ENCODE results near the gene ARVCF.

GRCh38 chr22:19992481-19992911 lies 24.1 kb downstream of the ARVCF start:
- no peak for TF ChIP-seq CTCF (IDR thresholded peaks at IDR 0.05; ENCODE audit: extremely low read depth in 1 of 2, insufficient read depth in 1 of 2, low read depth in 1 of 2, low read length in 2 of 2)
- no peak for TF ChIP-seq POLR2A (IDR thresholded peaks at IDR 0.05; ENCODE audit: low read depth, low read length)
- no peak for TF ChIP-seq MAX (IDR thresholded peaks at IDR 0.05; ENCODE audit: insufficient read depth, insufficient read length)
- no peak for TF ChIP-seq JUN (IDR thresholded peaks at IDR 0.05; ENCODE audit: borderline replicate concordance, insufficient read depth, insufficient read length, low read depth)
- TF ChIP-seq POLR2AphosphoS5 (IDR thresholded peaks at IDR 0.05; ENCODE audit: insufficient read depth, low read depth, low read length), result no peak
- no peak for TF ChIP-seq EZH2 (IDR thresholded peaks at IDR 0.05; ENCODE audit: borderline replicate concordance, low read depth, low read length, severe bottlenecking)
- no peak for TF ChIP-seq FOS (IDR thresholded peaks at IDR 0.05; ENCODE audit: borderline replicate concordance, insufficient read depth, low read length)
- no peak for TF ChIP-seq MYC (IDR thresholded peaks at IDR 0.05; ENCODE audit: low read depth, low read length)
- TF ChIP-seq GATA2 (IDR thresholded peaks at IDR 0.05; ENCODE audit: insufficient read depth, insufficient read length, low read depth, low read length), result no peak

Measured in endothelial cell of umbilical vein (primary cell).